H1 (cell line): ENCODE measurements around the gene ZNF804B. TPM values are rescaled to one million over a fixed set of nuclear protein-coding genes. Genes with fewer than 3 reads are reported as not detected.

Experiments used
- CTCF ChIA-PET: fragments of 300-600 bp; sonication (Branson Sonifier 250); formaldehyde crosslinking; loops from one replicate; lab custom pipeline; 2021; ENCODE audit not compliant: partially characterized antibody; lab: Charles Lee
- POLR2A ChIA-PET: fragments of 300-600 bp; sonication (Branson Sonifier 250); formaldehyde crosslinking; loops from one replicate; lab custom pipeline; 2021; ENCODE audit warnings: inconsistent platforms; ENCODE audit not compliant: partially characterized antibody; lab: Charles Lee
- DNase-seq, 2 experiments: peaks; one replicate each; pipeline versions ENCODE4 v3.0.0 to v3.0.0-alpha.2; 2010 to 2022; ENCODE audit warnings: low spot score in 2 of 2, low read depth in 1 of 2, mixed read lengths in 1 of 2
- FAIRE-seq: peaks from 2 replicates; lab custom pipeline; 2011; peaks lifted over from hg19 to GRCh38; lab: Jason Lieb, UNC
- H2AFZ ChIP-seq: 2 replicates; pipeline ENCODE4 v1.8.1; 2012; ENCODE audit warnings: low read length, inconsistent platforms
- H2AK5ac ChIP-seq: 2 replicates; pipeline ENCODE4 v1.6.1; 2013; ENCODE audit warnings: low read depth, low read length
- H2BK120ac ChIP-seq: replicated peaks from 2 replicates; pipeline ENCODE3; 2013; ENCODE audit warnings: low read depth, low read length, inconsistent platforms
- H2BK12ac ChIP-seq: 2 replicates; pipeline ENCODE4 v1.6.1; 2013; ENCODE audit warnings: low read depth, low read length
- H2BK15ac ChIP-seq: 2 replicates; pipeline ENCODE4 v1.6.1; 2013; ENCODE audit warnings: low read length
- H2BK20ac ChIP-seq: 2 replicates; pipeline ENCODE4 v1.6.1; 2013; ENCODE audit warnings: low read length
- H2BK5ac ChIP-seq: 2 replicates; pipeline ENCODE4 v1.6.1; 2013; ENCODE audit warnings: low read depth, low read length
- H3K14ac ChIP-seq: 2 replicates; pipeline ENCODE4 v1.6.1; 2013; ENCODE audit warnings: inconsistent platforms; ENCODE audit not compliant: insufficient read length
- H3K18ac ChIP-seq: 2 replicates; pipeline ENCODE4 v1.6.1; 2013; ENCODE audit warnings: low read length; ENCODE audit errors: extremely low read depth
- H3K23ac ChIP-seq: 2 replicates; pipeline ENCODE4 v1.6.1; 2013; ENCODE audit warnings: inconsistent platforms; ENCODE audit not compliant: insufficient read length
- H3K23me2 ChIP-seq: 2 replicates; pipeline ENCODE4 v1.6.1; 2013; ENCODE audit warnings: low read depth, low read length
- H3K27ac ChIP-seq: 2 replicates; pipeline ENCODE4 v1.6.1; 2011; ENCODE audit warnings: low read depth, low read length, inconsistent platforms
- H3K27me3 ChIP-seq, 4 experiments: replicated peaks in 1 of 4; 1 replicate in 1 of 4; 2 replicates in 3 of 4; pipeline versions ENCODE4 v1.6.1 to v1.8.1; 2011 to 2013; ENCODE audit warnings: low read length in 3 of 4, mild to moderate bottlenecking in 3 of 4, inconsistent platforms in 2 of 4, mixed read lengths in 2 of 4, moderate library complexity in 1 of 4; ENCODE audit not compliant: control insufficient read depth in 3 of 4, insufficient read depth in 3 of 4; ENCODE audit errors: extremely low read depth in 1 of 4
- H3K36me3 ChIP-seq, 4 experiments: 2 replicates each; pipeline versions ENCODE4 v1.6.1 to v1.8.1; 2011 to 2013; ENCODE audit warnings: mild to moderate bottlenecking in 4 of 4, low read length in 3 of 4, moderate library complexity in 2 of 4, control low read depth in 1 of 4, inconsistent platforms in 1 of 4; ENCODE audit not compliant: insufficient read depth in 4 of 4, control insufficient read depth in 2 of 4
- H3K4ac ChIP-seq: replicated peaks from 2 replicates; pipeline ENCODE3; 2013; ENCODE audit warnings: low read length, low read depth, mixed read lengths, inconsistent platforms; ENCODE audit not compliant: insufficient read length
- H3K4me1 ChIP-seq, 4 experiments: replicated peaks in 1 of 4; 1 replicate in 1 of 4; 2 replicates in 3 of 4; pipeline versions ENCODE4 v1.6.1 to v1.8.1; 2011 to 2013; ENCODE audit warnings: low read length in 3 of 4, inconsistent platforms in 2 of 4, mixed read lengths in 1 of 4; ENCODE audit not compliant: insufficient read depth in 4 of 4, control insufficient read depth in 3 of 4
- H3K4me2 ChIP-seq, 2 experiments: 2 replicates each; pipeline versions ENCODE4 v1.6.1 to v1.8.1; 2011 to 2013; ENCODE audit warnings: low read depth in 2 of 2, low read length in 2 of 2, control low read depth in 1 of 2, inconsistent platforms in 1 of 2, mild to moderate bottlenecking in 1 of 2; ENCODE audit not compliant: insufficient read depth in 1 of 2
- H3K4me3 ChIP-seq, 4 experiments: fragments of 200-600, 300-600 bp in 1 of 4; sonication (generic), shearing (Covaris generic), sonication (Bioruptor Twin) in 1 of 4; 2 replicates each; pipeline versions ENCODE4 v1.5.1 to v1.8.1; 2011 to 2016; ENCODE audit warnings: low read length in 4 of 4, low read depth in 3 of 4, control low read depth in 2 of 4, inconsistent platforms in 2 of 4, mild to moderate bottlenecking in 2 of 4, mixed read lengths in 1 of 4, moderate library complexity in 1 of 4; ENCODE audit not compliant: insufficient read depth in 2 of 4; ENCODE audit errors: extremely low read depth in 1 of 4
- H3K56ac ChIP-seq: replicated peaks from 2 replicates; pipeline ENCODE3; 2013; ENCODE audit warnings: low read depth, mild to moderate bottlenecking, mixed read lengths, low read length, inconsistent platforms; ENCODE audit not compliant: insufficient read length
- H3K79me1 ChIP-seq: 2 replicates; pipeline ENCODE4 v1.6.1; 2013; ENCODE audit warnings: low read depth, low read length, control low read depth
- H3K79me2 ChIP-seq, 2 experiments: 2 replicates each; pipeline versions ENCODE4 v1.6.1 to v1.8.1; 2012 to 2013; ENCODE audit warnings: low read length in 2 of 2, mild to moderate bottlenecking in 2 of 2, inconsistent platforms in 1 of 2; ENCODE audit not compliant: insufficient read depth in 2 of 2, control insufficient read depth in 1 of 2
- H3K9ac ChIP-seq, 4 experiments: replicated peaks in 1 of 4; 1 replicate in 1 of 4; 2 replicates in 3 of 4; pipeline versions ENCODE4 v1.6.1 to v1.8.1; 2011 to 2013; ENCODE audit warnings: low read depth in 3 of 4, low read length in 3 of 4, control low read depth in 2 of 4, mild to moderate bottlenecking in 2 of 4, moderate library complexity in 2 of 4, inconsistent platforms in 1 of 4; ENCODE audit errors: extremely low read depth in 1 of 4
- H3K9me3 ChIP-seq, 2 experiments: 2 replicates each; pipeline versions ENCODE4 v1.6.1 to v1.8.1; 2012 to 2013; ENCODE audit warnings: mild to moderate bottlenecking in 2 of 2, moderate library complexity in 2 of 2, control low read depth in 1 of 2, inconsistent platforms in 1 of 2, low read depth in 1 of 2, low read length in 1 of 2, mixed read lengths in 1 of 2; ENCODE audit not compliant: insufficient read depth in 2 of 2
- H4K20me1 ChIP-seq, 2 experiments: replicated peaks in 1 of 2; 2 replicates each; pipeline versions ENCODE3 to v1.8.1; 2011 to 2013; ENCODE audit warnings: inconsistent platforms in 2 of 2, low read length in 2 of 2, mild to moderate bottlenecking in 1 of 2; ENCODE audit not compliant: insufficient read depth in 2 of 2, control insufficient read depth in 1 of 2
- H4K5ac ChIP-seq: 2 replicates; pipeline ENCODE4 v1.6.1; 2013; ENCODE audit warnings: low read length, low read depth, mixed read lengths, inconsistent platforms; ENCODE audit not compliant: insufficient read length
- H4K8ac ChIP-seq: 2 replicates; pipeline ENCODE4 v1.8.0; 2013; ENCODE audit warnings: mild to moderate bottlenecking, moderate library complexity, low read length, inconsistent platforms; ENCODE audit not compliant: insufficient read depth; ENCODE audit errors: extremely low read depth
- H4K91ac ChIP-seq: replicated peaks from 2 replicates; pipeline ENCODE3; 2013; ENCODE audit warnings: low read length, mixed read lengths, inconsistent platforms; ENCODE audit not compliant: insufficient read length
- CBX5 ChIP-seq: fragments of 300-800, 300-1000 bp; sonication (generic); IDR thresholded peaks from 2 replicates; pipeline ENCODE4 v1.7.1; 2016; ENCODE audit warnings: antibody characterized with exemption, low read length, low read depth
- CTBP2 ChIP-seq: IDR thresholded peaks from 2 replicates; pipeline ENCODE4 v1.7.0; 2011; ENCODE audit warnings: borderline replicate concordance, mild to moderate bottlenecking, moderate library complexity, mixed read lengths, low read length; ENCODE audit not compliant: insufficient read depth, insufficient read length
- EP300 ChIP-seq, 2 experiments: IDR thresholded peaks; 1 replicate in 1 of 2; 2 replicates in 1 of 2; pipeline ENCODE4 v1.6.1; 2011 to 2012; ENCODE audit warnings: low read depth in 2 of 2, low read length in 2 of 2, mild to moderate bottlenecking in 2 of 2, borderline replicate concordance in 1 of 2, inconsistent platforms in 1 of 2, moderate library complexity in 1 of 2
- JUN ChIP-seq: IDR thresholded peaks from 2 replicates; pipeline ENCODE4 v1.6.1; 2011; ENCODE audit warnings: low read depth, mild to moderate bottlenecking, improper control_type of control experiment, low read length
- JUND ChIP-seq: IDR thresholded peaks from 2 replicates; pipeline ENCODE4 v1.6.1; 2011; ENCODE audit warnings: mild to moderate bottlenecking, improper control_type of control experiment, low read length
- PHF8 ChIP-seq: fragments of 200-600 bp; sonication (generic); conservative IDR thresholded peaks from 2 replicates; pipeline ENCODE4 v1.7.1; 2012; ENCODE audit warnings: low read depth, mild to moderate bottlenecking, inconsistent platforms, low read length, moderate library complexity
- POLR2AphosphoS5 ChIP-seq: IDR thresholded peaks from 2 replicates; pipeline ENCODE4 v1.6.1; 2011; ENCODE audit warnings: low read depth, low read length
- POU5F1 ChIP-seq: IDR thresholded peaks from 2 replicates; pipeline ENCODE4 v1.6.1; 2011; ENCODE audit warnings: low read depth, mild to moderate bottlenecking, low read length, moderate library complexity
- RBBP5 ChIP-seq: IDR thresholded peaks from 2 replicates; pipeline ENCODE4 v1.7.1; 2012; ENCODE audit warnings: low read depth, mild to moderate bottlenecking, inconsistent platforms, low read length, moderate library complexity, borderline replicate concordance
- SRF ChIP-seq: IDR thresholded peaks from 2 replicates; pipeline ENCODE4 v1.6.1; 2011; ENCODE audit warnings: mild to moderate bottlenecking, low read depth, low read length, moderate library complexity
- TAF1 ChIP-seq: IDR thresholded peaks from 2 replicates; pipeline ENCODE4 v1.6.1; 2011; ENCODE audit warnings: mild to moderate bottlenecking, low read depth, low read length
- TAF7 ChIP-seq: optimal IDR thresholded peaks from 2 replicates; pipeline ENCODE3; 2011; ENCODE audit warnings: low read depth, mild to moderate bottlenecking, inconsistent platforms, low read length, moderate library complexity, borderline replicate concordance
- TBP ChIP-seq: IDR thresholded peaks from 2 replicates; pipeline ENCODE4 v1.6.1; 2011; ENCODE audit warnings: low read depth, low read length, improper control_type of control experiment
- WGBS, 2 experiments: shearing (Covaris generic) in 1 of 2; methylation state at CpG; one replicate each; pipeline versions ENCODE4 v1.1.6 to v1.1.7; 2013 to 2015; ENCODE audit warnings: low lambda C conversion rate in 2 of 2, mixed read lengths in 2 of 2, inconsistent platforms in 1 of 2, low coverage in 1 of 2, missing lambda C conversion rate in 1 of 2; ENCODE audit not compliant: insufficient replicate concordance in 2 of 2, insufficient coverage in 1 of 2, insufficient read length in 1 of 2; ENCODE audit errors: extremely low coverage in 1 of 2, missing lambda C conversion rate in 1 of 2; 5-methylcytosine and 5-hydroxymethylcytosine counted together
- polyA plus RNA-seq, 7 experiments: library from polyadenylated mRNA; depleted of rRNA in 3 of 7; stranded (reverse) in 5 of 7; unstranded in 2 of 7; fragments of >200 nt in 5 of 7; fragments of 200-250 nt in 2 of 7; gene quantifications; 1 replicate in 5 of 7; 2 replicates in 1 of 7; 4 replicates in 1 of 7; pipeline versions ENCODE4 v1.2.1 to v1.2.3, GENCODE V29; 2011 to 2013; ENCODE audit warnings: missing spikeins in 2 of 7, mixed read lengths in 2 of 7
- total RNA-seq: library from RNA; stranded (reverse); fragmentation: NEBNext Ultra II Directional; extraction: Animal tissue kit (Norgen Biotek cat#: 25700); gene quantifications from 2 replicates; pipeline ENCODE4 v1.2.1, GENCODE V29; 2021

The ZNF804B gene
- total and polyA plus RNA-seq, 2 of the 8 experiments (the other 6 are each of a cell fraction or from before 2014, with no cell fraction given): not detected

GRCh38 chr7:89316584-89317251 lies 557.2 kb downstream of the ZNF804B start:
- 65% methylated on average over 1 of the region's 1 CpG; no CpG with 5 or more reads in 1 of the 2 experiments for WGBS, 2 experiments
- no peaks in the 10 kb centered on the region for H3K4me1 ChIP-seq
- no peak for FAIRE-seq
- TF ChIP-seq JUND (no peak), POU5F1 (no peak), SRF (no peak), TAF1 (no peak), RBBP5 (no peak), POLR2AphosphoS5 (no peak), TAF7 (no peak), PHF8 (no peak), CTBP2 (no peak), EP300 (IDR thresholded peaks at IDR 0.05; ENCODE audit: borderline replicate concordance in 1 of 2, low read depth in 2 of 2, low read length in 2 of 2) (no peak), JUN (no peak), CBX5 (no peak), TBP (no peak)

More at GRCh38 chr7:89316584-89317251, 557.2 kb downstream of the ZNF804B start:
- Histone ChIP-seq H2BK12ac (no peak overlapping the region), H3K23ac (no peak overlapping the region), H3K79me1 (no peaks in the 10 kb centered on the region), H3K27me3 (no peaks in the 10 kb centered on the region), H4K91ac (no peak overlapping the region), H3K79me2 (no peaks in the 10 kb centered on the region), H3K4me2 (no peak overlapping the region), H3K18ac (no peak overlapping the region), H3K23me2 (no peaks in the 10 kb centered on the region), H2BK15ac (no peak overlapping the region), H3K4me3 (no peak overlapping the region), H2AK5ac (no peak overlapping the region), H3K27ac (no peak overlapping the region), H3K56ac (no peak overlapping the region), H4K5ac (no peak overlapping the region), H3K14ac (no peak overlapping the region), H3K36me3 (no peaks in the 10 kb centered on the region), H3K4ac (no peak overlapping the region), H4K8ac (no peak overlapping the region), H3K9ac (no peak overlapping the region), H2BK120ac (no peak overlapping the region), H2AFZ (peak overlapping the region; percentile 16), H3K9me3 (peaks cover 0 to 5% of the 10 kb centered on the region in 2 experiments; a peak in 2 of 4 replicates), H4K20me1 (no peaks in the 10 kb centered on the region), H2BK5ac (no peak overlapping the region), H2BK20ac (no peak overlapping the region)
- ChIA-PET POLR2A (no interaction called here), CTCF (interaction anchor here (1.3 to 1.6 kb wide), 2 partner anchors 15 to 16 kb away, joined by 3 read pairs; no protein-coding TSS in a partner anchor)
- DNase-seq: no peak
